Activated CD4-positive, alpha-beta T cell treated with anti-CD3 and anti-CD28 coated beads, Interleukin-2, Interleukin-4, amounts not matched to agents 100 ng/mL and 50 ng/mL, durations not matched to agents 16 hours and 8 hours (primary cell): ENCODE results near the gene ITIH6.

ENCODE experiments used
- DNase-seq: peaks from one replicate; pipeline ENCODE4 v3.0.0-alpha.2; 2020; ENCODE audit warnings: low spot score

The ITIH6 gene

DNA sequence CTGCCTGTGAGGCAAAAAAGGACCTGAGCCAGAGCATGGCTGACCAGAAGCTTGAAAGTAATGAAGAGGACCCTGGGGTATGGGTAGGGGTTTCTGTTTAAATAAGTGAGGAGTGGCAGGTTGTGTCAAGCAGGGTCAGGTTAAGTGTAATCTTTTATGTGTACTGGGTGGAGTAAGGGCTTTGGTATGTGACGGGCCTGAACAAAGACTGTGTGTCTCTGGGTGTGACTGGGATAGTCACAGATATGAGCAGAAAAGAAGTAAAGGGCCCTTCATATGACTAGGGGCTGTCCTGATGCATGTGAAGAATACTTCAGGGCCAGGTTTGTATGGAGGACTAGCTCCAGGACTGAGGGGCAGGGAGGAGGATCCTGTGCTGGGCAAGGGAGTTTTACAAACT lies 82.4 kb downstream of the ITIH6 start:
- no peak for DNase-seq

GRCh38 chrX:54714424-54714823 lies 83.6 kb downstream of the ITIH6 start:
- no peak for DNase-seq

DNA sequence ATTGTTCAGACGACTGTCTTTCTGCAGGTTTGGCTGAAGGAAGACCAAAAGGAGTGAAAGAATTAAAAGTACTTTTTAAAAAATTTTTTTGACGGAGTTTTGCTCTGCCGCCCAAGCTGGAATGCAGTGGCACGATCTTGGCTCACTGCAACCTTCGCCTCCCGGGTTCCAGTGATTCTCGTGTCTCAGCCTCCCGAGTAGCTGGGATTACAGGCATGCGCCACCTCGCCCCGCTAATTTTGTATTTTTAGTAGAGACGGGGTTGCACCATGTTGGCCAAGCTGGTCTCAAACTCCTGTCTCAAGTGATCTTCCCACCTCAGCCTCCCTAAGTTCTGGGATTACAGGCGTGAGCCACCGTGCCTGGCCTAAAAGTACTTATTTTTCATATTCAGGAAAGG lies 86.3 kb downstream of the ITIH6 start:
- no peak for DNase-seq

- no peak for DNase-seq
Observed at GRCh38 chrX:54710920-54711319, 87.1 kb downstream of the ITIH6 start.

DNA sequence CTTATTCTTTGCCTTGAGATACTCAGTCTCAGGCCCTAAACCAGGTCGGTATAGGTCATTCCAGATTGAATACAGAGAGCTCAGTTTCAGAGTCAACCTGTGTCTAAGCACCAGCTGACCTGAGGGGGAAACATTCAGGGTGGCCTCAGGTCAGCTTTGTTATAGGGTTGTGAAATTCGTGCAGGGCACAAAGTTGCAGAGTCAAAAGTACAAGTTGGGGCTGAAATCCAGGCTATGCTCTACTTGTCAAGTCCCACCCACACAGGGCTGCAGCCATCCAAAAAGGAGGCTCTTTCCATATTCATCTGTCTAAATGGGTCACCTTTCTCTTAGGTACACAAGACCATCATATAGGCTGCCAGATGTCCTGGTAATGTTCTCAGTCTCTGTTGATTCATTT lies 89.7 kb downstream of the ITIH6 start:
- DNase-seq, result no peak
